ENCODE measurements around the gene KSR2. TPM values are rescaled to one million over a fixed set of nuclear protein-coding genes. Genes with fewer than 3 reads are reported as not detected.

The KSR2 gene
- total and polyA plus RNA-seq, 10 of the 15 experiments (the other 5 are each of a cell fraction or from before 2014, with no cell fraction given), result under 0.01 to 1.5 (median 0.01) TPM; not detected in 3

GRCh38 chr12:117403586-117404139 is 565.1 kb downstream of the KSR2 start:
- WGBS (ENCODE audit: insufficient coverage, insufficient replicate concordance, low lambda C conversion rate, missing lambda C conversion rate), result 53% methylated on average over 3 of the region's 3 CpGs
- H3K79me2 ChIP-seq (ENCODE audit: control insufficient read depth, insufficient read depth, low read length), result no peaks in the 10 kb centered on the region
- no peaks in the 10 kb centered on the region for H3K27me3 ChIP-seq (replicated peaks in 1 of 2; ENCODE audit: control insufficient read depth in 2 of 2, insufficient read depth in 2 of 2, low read length in 1 of 2)
- FAIRE-seq (no peak), DNase-seq (ENCODE audit: low read depth, low spot score) (no peak), ATAC-seq (no peak)
- no peaks in the 10 kb centered on the region for H3K4me1 ChIP-seq (ENCODE audit: control insufficient read depth, insufficient read depth, low read length)
- no peak overlapping the region for H3K9ac ChIP-seq (ENCODE audit: control insufficient read depth, insufficient read depth, low read length)
- no peaks in the 10 kb centered on the region for H3K9me3 ChIP-seq (replicated peaks; ENCODE audit: control insufficient read depth, insufficient read depth, low read length)
- H3K36me3 ChIP-seq (ENCODE audit: control insufficient read depth in 2 of 2, insufficient read depth in 2 of 2, low read length in 1 of 2), result no peaks in the 10 kb centered on the region
- intact Hi-C loops (cut with micrococcal nuclease; ENCODE audit: unreplicated experiment), result no loop called here
- H3K4me3 ChIP-seq, result no peak overlapping the region
- ChIA-PET CTCF (no interaction called here), SMC1A (ENCODE audit: uncharacterized antibody, unreplicated experiment) (no interaction called here), RAD21 (ENCODE audit: unreplicated experiment) (no interaction called here), POLR2A (no interaction called here)
- no peak for TF ChIP-seq ZNF687 (IDR thresholded peaks at IDR 0.05)
- no peak for TF ChIP-seq ZBED1 (IDR thresholded peaks at IDR 0.05; ENCODE audit: borderline replicate concordance)
- no peak for TF ChIP-seq NFYB (IDR thresholded peaks at IDR 0.05; ENCODE audit: insufficient read depth, low read depth, low read length)
- TF ChIP-seq POLR2AphosphoS2 (IDR thresholded peaks at IDR 0.05; ENCODE audit: low read depth, low read length), result no peak
- no peak for TF ChIP-seq YBX1 (IDR thresholded peaks at IDR 0.05)
- TF ChIP-seq EP300 (IDR thresholded peaks at IDR 0.05; ENCODE audit: borderline replicate concordance in 1 of 2, control insufficient read depth in 1 of 2, low read depth in 2 of 2, low read length in 2 of 2), result no peak
- TF ChIP-seq MYB (IDR thresholded peaks at IDR 0.05; ENCODE audit: borderline replicate concordance, low read depth, low read length), result no peak
- no peak for TF ChIP-seq FOS (IDR thresholded peaks at IDR 0.05; ENCODE audit: borderline replicate concordance, extremely low read depth, insufficient read length)
- no peak for TF ChIP-seq BCL3 (IDR thresholded peaks at IDR 0.05; ENCODE audit: borderline replicate concordance, insufficient read depth, low read depth, low read length, poor library complexity, severe bottlenecking)
- TF ChIP-seq ATF3 (IDR thresholded peaks at IDR 0.05; ENCODE audit: borderline replicate concordance, extremely low read depth, low read depth, low read length), result no peak
- TF ChIP-seq NR2C1 (IDR thresholded peaks at IDR 0.05), result no peak
- TF ChIP-seq ZBTB33 (IDR thresholded peaks at IDR 0.05), result no peak
- TF ChIP-seq CBX5 (IDR thresholded peaks at IDR 0.05; ENCODE audit: low read depth), result no peak
- no peak for TF ChIP-seq CREM (IDR thresholded peaks at IDR 0.05; ENCODE audit: low read depth)
- TF ChIP-seq NFYA (IDR thresholded peaks at IDR 0.05; ENCODE audit: borderline replicate concordance, low read depth, low read length), result no peak
- no peak for TF ChIP-seq IKZF2 (IDR thresholded peaks at IDR 0.05)
- no peak for TF ChIP-seq BACH1 (IDR thresholded peaks at IDR 0.05; ENCODE audit: borderline replicate concordance)
- H3K4me2 ChIP-seq (ENCODE audit: control insufficient read depth, insufficient read depth), result no peak overlapping the region
- H3K27ac ChIP-seq (ENCODE audit: control insufficient read depth, insufficient read depth), result no peak overlapping the region
- no peak overlapping the region for H2AFZ ChIP-seq (ENCODE audit: control insufficient read depth, low read depth, low read length)
- in situ Hi-C loops (cut with MboI), result no loop called here
- BruUV-seq (replicated peaks), result no TSS peak
- H4K20me1 ChIP-seq (ENCODE audit: control insufficient read depth, insufficient read depth), result no peaks in the 10 kb centered on the region

Data from GM12878 (cell line).